Measurements from ENCODE around the gene GLDC. TPM values are rescaled to one million over a fixed set of nuclear protein-coding genes. Genes with fewer than 3 reads are reported as not detected.

Gene GLDC
- total RNA-seq, 1 experiment from 2014 or later, result 4.0 TPM

GRCh38 chr9:6575324-6576034 lies 70.0 kb downstream of the GLDC start:
- in situ Hi-C loops (cut with HindIII; ENCODE audit: low pct_unique_long_range_greater_than_20kb, low sequenced_read_pairs), result no loop called here
- TF ChIP-seq POLR2AphosphoS5 (IDR thresholded peaks at IDR 0.05; ENCODE audit: low read depth, low read length) (no peak), SIN3A (IDR thresholded peaks at IDR 0.05; ENCODE audit: borderline replicate concordance, insufficient read depth, low read depth, low read length) (no peak), CTCF (IDR thresholded peaks at IDR 0.05) (no peak), REST (IDR thresholded peaks at IDR 0.05; ENCODE audit: insufficient read depth in 1 of 2, low read depth in 2 of 2, low read length in 1 of 2) (no peak)
- no peak overlapping the region for H3K27ac ChIP-seq (ENCODE audit: low read length)
- H3K4me1 ChIP-seq (ENCODE audit: control insufficient read depth, insufficient read depth, low read length), result no peaks in the 10 kb centered on the region
- BruUV-seq (replicated peaks), result no TSS peak
- ATAC-seq (no peak), DNase-seq (ENCODE audit: low read depth, low spot score) (no peak)
- H3K4me3 ChIP-seq (ENCODE audit: low read depth in 2 of 2, low read length in 2 of 2), result no peak overlapping the region
- CTCF ChIA-PET, result no interaction called here
- intact Hi-C loops (cut with micrococcal nuclease; ENCODE audit: unreplicated experiment), result no loop called here
- no peaks in the 10 kb centered on the region for H3K27me3 ChIP-seq (ENCODE audit: control insufficient read depth, insufficient read depth, low read length)
- POLR2A ChIA-PET, result no interaction called here
- no peaks in the 10 kb centered on the region for H3K36me3 ChIP-seq (ENCODE audit: control insufficient read depth, insufficient read depth, low read length)
- H3K9me3 ChIP-seq (ENCODE audit: control insufficient read depth, insufficient read depth, low read depth, low read length), result no peaks in the 10 kb centered on the region

- Histone ChIP-seq H3K4me1 (ENCODE audit: control insufficient read depth, insufficient read depth, low read length) (peaks cover 11% of the 10 kb centered on the region), H3K4me3 (ENCODE audit: low read depth in 2 of 2, low read length in 2 of 2) (no peak overlapping the region), H3K27ac (ENCODE audit: low read length) (peak overlapping the region; percentile 68), H3K36me3 (ENCODE audit: control insufficient read depth, insufficient read depth, low read length) (no peaks in the 10 kb centered on the region), H3K27me3 (ENCODE audit: control insufficient read depth, insufficient read depth, low read length) (no peaks in the 10 kb centered on the region), H3K9me3 (ENCODE audit: control insufficient read depth, insufficient read depth, low read depth, low read length) (no peaks in the 10 kb centered on the region)
- POLR2A ChIA-PET, result no interaction called here
- CTCF ChIA-PET, result no interaction called here
- TF ChIP-seq SIN3A (IDR thresholded peaks at IDR 0.05; ENCODE audit: borderline replicate concordance, insufficient read depth, low read depth, low read length), result no peak
- no peak for TF ChIP-seq REST (IDR thresholded peaks at IDR 0.05; ENCODE audit: insufficient read depth in 1 of 2, low read depth in 2 of 2, low read length in 1 of 2)
- TF ChIP-seq TCF7L2 (IDR thresholded peaks at IDR 0.05; ENCODE audit: low read depth, low read length), result no peak
- no peak for TF ChIP-seq CTCF (IDR thresholded peaks at IDR 0.05)
- TF ChIP-seq POLR2AphosphoS5 (IDR thresholded peaks at IDR 0.05; ENCODE audit: low read depth, low read length), result no peak
- in situ Hi-C loops (cut with HindIII; ENCODE audit: low pct_unique_long_range_greater_than_20kb, low sequenced_read_pairs) (no loop called here), intact Hi-C loops (cut with micrococcal nuclease; ENCODE audit: unreplicated experiment) (loop anchor here (2.0 kb wide), 1 partner anchor 212 kb away; no protein-coding TSS in a partner anchor)
- DNase-seq (ENCODE audit: low read depth, low spot score) (peak; percentile 54), ATAC-seq (peak; percentile 73)
- no TSS peak for BruUV-seq (replicated peaks)
Measured at GRCh38 chr9:6567140-6567591, 78.4 kb downstream of the GLDC start.

All from Panc1 (cell line).